ENCODE data around the gene KCNE2.
"Not testable (repeated sequence)": the region's sequence is repeated elsewhere in the genome, so short reads cannot be mapped to it uniquely, and the experiment has no call there.

Gene KCNE2

GRCh38 chr21:34354836-34355235 lies 9.0 kb upstream of the KCNE2 start:
- no peak for ATAC-seq

GRCh38 chr21:34355570-34355969 lies 8.2 kb upstream of the KCNE2 start:
- ATAC-seq, result no peak

- no peak for ATAC-seq
These were observed 5.9 kb upstream of the KCNE2 start for GRCh38 chr21:34357889-34358288.

GRCh38 chr21:34358866-34359265 lies 4.9 kb upstream of the KCNE2 start:
- ATAC-seq, result no peak

- ATAC-seq, result no peak
These were observed 3.1 kb upstream of the KCNE2 start for GRCh38 chr21:34360488-34361241.

- ATAC-seq, result no peak
These were observed 1.7 kb upstream of the KCNE2 start for GRCh38 chr21:34362136-34362444.

- ATAC-seq, result no peak
These were observed 1.1 kb upstream of the KCNE2 start for GRCh38 chr21:34362670-34363069.

- ATAC-seq, result no peak
These were observed 1.1 kb downstream of the KCNE2 start for GRCh38 chr21:34364921-34365320.

GRCh38 chr21:34365809-34366208 lies 2.0 kb downstream of the KCNE2 start:
- no peak for ATAC-seq

- peak; percentile 46 to 71 for ATAC-seq
These were observed 3.6 kb downstream of the KCNE2 start for GRCh38 chr21:34367320-34367935.

- ATAC-seq, result no peak
These were observed 5.9 kb downstream of the KCNE2 start for GRCh38 chr21:34369741-34370140.

GRCh38 chr21:34372321-34372720 lies 8.5 kb downstream of the KCNE2 start:
- ATAC-seq, result no peak

GRCh38 chr21:34374462-34374861 lies 10.7 kb downstream of the KCNE2 start:
- not testable (repeated sequence) for ATAC-seq

GRCh38 chr21:34374940-34375618 lies 11.3 kb downstream of the KCNE2 start, which contains the start of gene SMIM11:
Gene SMIM11, plus strand, starts transcription at chr21:34375507. Its CDS starts 3,998 bp downstream, at chr21:34379505.
- ATAC-seq, result peak; percentile 97 to 98

GRCh38 chr21:34375619-34375972 lies 11.8 kb downstream of the KCNE2 start:
- peak; percentile 77 to 78 for ATAC-seq

GRCh38 chr21:34383138-34383537 lies 19.3 kb downstream of the KCNE2 start:
- not testable (repeated sequence) for ATAC-seq

GRCh38 chr21:34383724-34384415 lies 20.1 kb downstream of the KCNE2 start:
- ATAC-seq, result peak; percentile 88 to 92

GRCh38 chr21:34400522-34400921 lies 36.7 kb downstream of the KCNE2 start:
- ATAC-seq, result not testable (repeated sequence)

- not testable (repeated sequence) for ATAC-seq
These were observed 40.9 kb downstream of the KCNE2 start for GRCh38 chr21:34404742-34405141.

- ATAC-seq, result not testable (repeated sequence)
These were observed 41.9 kb downstream of the KCNE2 start for GRCh38 chr21:34405686-34406085.

GRCh38 chr21:34406102-34406501 lies 42.3 kb downstream of the KCNE2 start:
- ATAC-seq, result peak; percentile 48 to 59

- ATAC-seq, result not testable (repeated sequence)
These were observed 42.9 kb downstream of the KCNE2 start for GRCh38 chr21:34406676-34407075.

GRCh38 chr21:34407294-34407693 lies 43.5 kb downstream of the KCNE2 start:
- not testable (repeated sequence) for ATAC-seq

All from activated CD4-positive, CD25-positive, alpha-beta regulatory T cell treated with anti-CD3 and anti-CD28 coated beads, Interleukin-2, amount 50 U/mL, for 24 hours (primary cell).